GM18508 (cell line): Measurements from ENCODE around the gene CELF4.

Source experiments
- ATAC-seq: cut with Tn5 transposase; IDR thresholded peaks from one replicate; pipeline ENCODE4 v1.9.1; 2021; ENCODE audit warnings: moderate number of reproducible peaks; ENCODE audit not compliant: insufficient read depth, unreplicated experiment

The CELF4 gene

GRCh38 chr18:37428288-37428974 lies 137.2 kb downstream of the CELF4 start:
- ATAC-seq: no peak

DNA sequence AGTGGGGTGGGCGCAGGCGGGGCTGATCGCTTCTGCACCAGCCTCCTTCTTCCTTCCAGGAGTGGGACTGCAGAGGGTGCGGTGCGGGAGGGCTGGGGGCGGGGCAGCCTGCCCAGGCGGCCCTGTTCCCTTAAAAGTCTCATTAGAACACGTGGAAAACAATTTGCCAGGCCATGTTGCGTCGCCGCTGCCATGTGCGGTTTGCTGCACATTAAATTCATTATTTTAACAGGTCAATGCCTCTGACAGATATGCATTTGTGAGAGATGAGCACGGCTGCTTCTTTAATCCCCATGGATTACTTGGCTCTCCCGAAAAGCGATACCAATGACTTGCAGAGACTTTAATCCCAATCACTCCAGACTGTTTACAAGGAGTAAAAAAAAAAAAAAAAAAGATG lies 139.0 kb downstream of the CELF4 start:
- no peak for ATAC-seq

GRCh38 chr18:37425222-37425621 lies 140.4 kb downstream of the CELF4 start:
- ATAC-seq: no peak

- ATAC-seq: no peak
Observed at GRCh38 chr18:37424507-37424906, 141.1 kb downstream of the CELF4 start.

DNA sequence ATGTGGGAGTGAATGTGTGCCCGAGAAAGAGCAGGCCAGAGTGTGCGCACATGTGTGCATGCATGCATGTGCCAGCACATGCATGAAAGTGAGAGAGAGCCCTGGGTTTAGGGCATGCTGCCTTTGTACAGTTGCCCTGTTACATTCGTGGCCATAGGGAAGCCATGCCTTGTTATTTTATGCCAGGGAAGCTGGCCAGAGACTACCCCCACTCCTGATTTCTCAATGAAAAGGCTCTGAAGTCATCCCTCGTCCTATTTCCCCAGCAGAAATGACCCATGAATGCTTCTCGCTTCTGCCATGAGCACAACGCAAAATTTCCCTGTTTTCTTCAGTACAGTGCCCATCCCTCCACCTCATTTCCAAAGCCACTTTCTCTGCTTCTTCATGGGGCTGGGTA lies 143.0 kb downstream of the CELF4 start:
- no peak for ATAC-seq

- ATAC-seq: no peak
Observed at GRCh38 chr18:37422116-37422515, 143.5 kb downstream of the CELF4 start.

DNA sequence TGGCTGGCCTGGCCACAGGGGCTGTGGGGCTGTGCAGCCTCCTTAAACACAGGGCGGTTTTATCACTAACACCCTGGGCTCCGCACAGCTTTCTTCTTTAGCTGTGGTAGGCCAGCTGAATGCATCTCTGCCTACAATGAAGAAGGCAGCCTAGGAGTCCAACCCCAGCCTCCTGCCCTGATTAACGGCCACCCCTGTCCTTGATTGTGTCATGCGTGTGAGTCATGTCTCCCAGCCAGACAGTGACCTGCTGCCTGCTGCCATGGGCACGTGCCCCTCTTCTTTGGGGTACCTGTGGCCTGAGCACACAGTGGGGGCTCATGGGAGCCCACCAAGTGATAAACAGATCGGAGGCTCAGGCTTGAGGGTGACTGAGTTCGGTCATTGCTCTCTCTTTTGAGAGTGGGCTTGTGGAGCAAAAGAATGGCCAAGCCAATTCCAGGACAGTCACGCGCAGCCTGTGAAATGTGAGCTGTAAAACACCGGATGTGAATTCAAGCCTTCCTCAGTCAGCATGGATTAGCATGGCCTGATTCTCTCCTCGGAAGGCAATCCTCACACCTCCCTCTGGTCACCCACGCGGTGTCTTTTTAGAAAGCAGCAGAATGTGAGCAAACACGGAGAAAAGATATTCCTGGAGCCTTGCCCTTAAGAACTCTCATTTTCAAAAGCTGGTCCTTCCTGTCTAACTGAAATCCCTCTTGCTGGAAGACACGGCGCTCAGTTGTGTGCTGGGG lies 144.1 kb downstream of the CELF4 start:
- no peak for ATAC-seq

- ATAC-seq: no peak
Observed at GRCh38 chr18:37420315-37420880, 145.2 kb downstream of the CELF4 start.

DNA sequence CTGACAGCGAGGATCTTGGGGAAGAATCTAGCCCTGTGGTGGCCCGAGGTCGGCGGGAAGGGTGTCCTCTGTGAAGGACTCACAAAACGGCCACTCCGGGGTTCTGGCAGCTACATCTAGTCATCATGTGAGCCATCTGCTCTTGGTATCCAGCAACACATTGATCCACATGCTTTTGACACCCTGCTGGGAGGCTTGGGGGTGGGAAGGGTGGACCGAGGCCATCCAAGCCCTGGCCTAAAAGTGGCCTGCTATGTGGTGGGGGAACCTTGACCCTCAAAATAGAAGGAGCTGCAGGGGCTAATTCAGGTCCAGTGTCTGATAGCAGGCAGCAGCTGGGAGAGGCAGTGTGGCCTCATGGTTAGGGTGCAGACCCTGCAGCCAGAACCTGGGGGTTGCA lies 145.7 kb downstream of the CELF4 start:
- no peak for ATAC-seq

DNA sequence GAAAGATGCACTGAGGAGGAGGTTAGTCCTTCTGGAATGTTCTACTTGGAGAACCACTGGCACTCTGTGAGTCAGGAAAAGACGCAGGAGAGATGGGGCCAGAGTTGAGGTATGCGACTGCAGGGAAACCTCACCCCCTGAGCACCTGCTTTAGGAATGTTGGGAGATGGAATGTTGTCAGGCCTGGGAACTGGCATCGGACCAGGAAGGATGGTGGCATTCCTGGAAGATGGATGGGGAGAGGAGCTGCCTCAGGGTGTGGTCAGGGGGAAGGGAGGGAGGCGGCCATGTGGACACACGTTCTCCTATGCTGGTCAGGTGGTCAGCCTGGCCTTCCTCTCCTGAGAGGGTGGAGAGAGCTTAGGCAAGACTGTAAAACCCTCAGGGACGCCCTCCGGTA lies 146.3 kb downstream of the CELF4 start:
- no peak for ATAC-seq

DNA sequence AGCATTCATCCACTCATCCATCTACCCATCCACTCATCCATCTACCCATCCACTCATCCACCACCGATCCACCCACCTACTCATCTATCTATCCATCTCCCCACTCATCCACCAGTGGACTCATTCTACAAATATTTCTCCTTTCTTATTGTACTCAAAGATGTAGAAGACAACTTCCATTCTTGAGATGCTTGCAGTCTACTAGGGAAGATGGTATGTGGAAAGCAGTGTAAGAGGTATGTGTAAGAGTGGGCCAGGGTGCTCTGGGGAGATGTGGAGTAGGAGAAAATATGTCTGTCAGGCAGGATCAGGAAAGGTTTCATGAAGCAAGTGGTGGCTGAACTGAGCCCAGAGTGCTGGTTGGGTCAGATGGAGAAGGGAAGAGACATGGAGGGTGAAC lies 150.8 kb downstream of the CELF4 start:
- ATAC-seq: no peak

- ATAC-seq: no peak
Observed at GRCh38 chr18:37412829-37413228, 152.8 kb downstream of the CELF4 start.

DNA sequence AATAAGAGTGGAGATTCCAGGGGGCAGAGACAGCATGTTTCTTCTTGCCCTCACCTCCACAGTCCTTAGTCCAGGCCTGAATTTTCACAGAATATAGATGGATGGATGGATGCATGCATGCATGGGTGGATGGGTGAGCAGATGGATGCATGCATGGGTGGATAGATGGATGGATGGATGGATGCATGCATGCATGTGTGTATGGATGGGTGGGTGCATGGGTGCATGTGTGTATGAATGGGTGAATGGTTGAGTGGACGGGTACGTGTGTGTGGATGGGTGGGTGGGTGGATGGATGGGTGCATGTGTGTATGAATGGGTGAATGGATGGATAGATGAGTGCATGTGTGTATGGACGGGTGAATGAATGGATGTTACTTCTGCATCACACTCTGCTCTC lies 153.3 kb downstream of the CELF4 start:
- ATAC-seq: no peak

GRCh38 chr18:37409878-37410277 lies 155.7 kb downstream of the CELF4 start:
- ATAC-seq: no peak

DNA sequence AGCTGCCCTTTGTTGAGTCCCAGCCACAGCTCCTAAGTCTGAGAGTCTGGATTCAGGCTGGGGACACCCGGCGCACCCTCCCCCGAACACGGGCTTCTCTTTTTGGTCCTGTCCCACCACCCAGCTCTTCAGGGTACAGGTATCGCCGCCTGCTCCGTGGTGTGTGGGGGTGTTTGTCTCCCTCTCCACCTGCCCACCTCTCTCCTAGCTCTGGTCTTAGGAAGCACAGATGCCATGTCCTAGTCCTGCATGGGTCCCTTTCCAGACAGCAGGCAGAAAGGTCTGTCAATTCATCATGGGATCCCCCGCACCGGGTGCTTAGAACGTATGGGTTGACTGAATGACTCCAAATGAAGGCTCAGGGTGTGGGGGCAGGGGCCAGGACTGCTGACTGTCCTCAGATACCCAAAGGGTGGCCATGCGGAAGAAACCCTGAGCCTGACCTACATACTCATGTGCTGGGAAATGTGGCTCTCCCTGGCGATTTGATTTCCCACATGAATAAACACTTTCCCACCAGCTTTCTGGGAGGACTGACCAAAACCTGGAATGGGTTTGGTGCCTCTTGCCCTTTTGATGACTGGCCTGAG lies 156.8 kb downstream of the CELF4 start:
- ATAC-seq: no peak

GRCh38 chr18:37407571-37407970 lies 158.0 kb downstream of the CELF4 start:
- no peak for ATAC-seq

DNA sequence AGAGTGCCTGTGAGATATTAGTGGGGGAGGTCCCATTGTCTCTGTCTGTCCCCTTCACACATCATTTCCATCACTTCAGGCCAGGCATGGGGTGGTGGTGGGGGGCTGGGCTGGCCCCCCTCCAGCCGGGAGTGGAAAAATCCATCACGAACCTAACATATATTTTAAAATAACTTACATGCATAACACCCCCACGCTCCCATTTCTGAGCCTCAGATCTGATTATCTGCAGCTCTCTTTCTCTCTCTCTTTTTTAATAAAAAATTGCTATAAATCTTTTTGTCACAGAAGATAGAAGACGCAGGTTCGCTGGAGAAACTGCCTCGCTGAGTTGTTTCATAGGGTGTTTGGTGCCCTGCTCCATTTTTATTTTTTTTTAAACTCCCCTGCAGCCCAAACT lies 159.8 kb downstream of the CELF4 start:
- ATAC-seq: no peak

- ATAC-seq: no peak
Observed at GRCh38 chr18:37405229-37405628, 160.4 kb downstream of the CELF4 start.

- ATAC-seq: no peak
Observed at GRCh38 chr18:37403788-37404187, 161.8 kb downstream of the CELF4 start.

- no peak for ATAC-seq
Observed at GRCh38 chr18:37403100-37403781, 162.4 kb downstream of the CELF4 start.

DNA sequence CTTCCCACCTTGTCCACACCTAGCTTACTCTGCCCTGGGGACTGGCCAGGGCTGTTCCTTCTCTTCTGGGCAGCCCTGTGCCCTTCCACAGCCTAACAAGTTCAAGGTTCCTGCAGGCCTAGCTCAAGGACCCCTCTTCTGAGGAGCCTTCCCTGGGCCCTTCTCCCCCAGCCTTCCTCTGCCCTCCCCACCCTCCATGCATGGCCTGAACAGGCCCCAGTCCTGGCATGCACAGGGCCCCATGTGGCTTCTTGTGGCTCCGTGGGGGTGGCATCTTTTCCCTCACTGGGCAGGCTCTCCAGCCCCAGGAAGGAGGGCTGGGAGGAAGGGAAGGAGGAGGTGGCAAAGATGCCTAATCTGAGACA lies 162.9 kb downstream of the CELF4 start:
- ATAC-seq: no peak
